GM19438 (cell line): Measurements from ENCODE around the gene TSPEAR.
"Not testable (repeated sequence)": the region's sequence is repeated elsewhere in the genome, so short reads cannot be mapped to it uniquely, and the experiment has no call there.

Experiments used
- ATAC-seq: cut with Tn5 transposase; IDR thresholded peaks from one replicate; pipeline ENCODE4 v1.9.1; 2021; ENCODE audit warnings: low read depth; ENCODE audit not compliant: unreplicated experiment

TSPEAR gene

GRCh38 chr21:44483288-44484237 lies 227.8 kb downstream of the TSPEAR start:
- no peak for ATAC-seq

GRCh38 chr21:44482581-44483287 lies 228.6 kb downstream of the TSPEAR start:
- ATAC-seq: no peak

- ATAC-seq: no peak
Measured at GRCh38 chr21:44480200-44481053, 230.9 kb downstream of the TSPEAR start.

- ATAC-seq: not testable (repeated sequence)
Measured at GRCh38 chr21:44479556-44480199, 231.7 kb downstream of the TSPEAR start.

- no peak for ATAC-seq
Measured at GRCh38 chr21:44478801-44479167, 232.6 kb downstream of the TSPEAR start.

GRCh38 chr21:44478124-44478800 lies 233.1 kb downstream of the TSPEAR start:
- no peak for ATAC-seq

GRCh38 chr21:44477712-44478111 lies 233.7 kb downstream of the TSPEAR start:
- ATAC-seq: no peak

GRCh38 chr21:44477131-44477530 lies 234.2 kb downstream of the TSPEAR start:
- no peak for ATAC-seq

- no peak for ATAC-seq
Measured at GRCh38 chr21:44475266-44475845, 236.0 kb downstream of the TSPEAR start.

- ATAC-seq: no peak
Measured at GRCh38 chr21:44473915-44474555, 237.3 kb downstream of the TSPEAR start.

- no peak for ATAC-seq
Measured at GRCh38 chr21:44471996-44472395, 239.4 kb downstream of the TSPEAR start.

GRCh38 chr21:44471341-44471740 lies 240.0 kb downstream of the TSPEAR start:
- no peak for ATAC-seq

GRCh38 chr21:44467859-44468195 lies 243.5 kb downstream of the TSPEAR start:
- ATAC-seq: no peak

GRCh38 chr21:44466996-44467858 lies 244.1 kb downstream of the TSPEAR start:
- no peak for ATAC-seq

GRCh38 chr21:44466351-44466954 lies 244.9 kb downstream of the TSPEAR start:
- no peak for ATAC-seq

GRCh38 chr21:44464351-44464750 lies 247.0 kb downstream of the TSPEAR start:
- ATAC-seq: no peak

- no peak for ATAC-seq
Measured at GRCh38 chr21:44463724-44464123, 247.6 kb downstream of the TSPEAR start.

GRCh38 chr21:44462834-44463200 lies 248.6 kb downstream of the TSPEAR start:
- ATAC-seq: no peak
